Measurements from ENCODE around the gene LINS1. TPM values are rescaled to one million over a fixed set of nuclear protein-coding genes. Genes with fewer than 3 reads are reported as not detected.
A peak's percentile ranks its signal among the peaks of the same experiment; 100 is the strongest.

LINS1 gene
- total and polyA plus RNA-seq, 8 donors: 1.8 to 39.7 (median 7.0) TPM

GRCh38 chr15:100573526-100573925 lies 28.5 kb downstream of the LINS1 start:
- TF ChIP-seq EP300 (IDR thresholded peaks at IDR 0.05) (no peak), POLR2AphosphoS5 (IDR thresholded peaks at IDR 0.05) (no peak), POLR2A (IDR thresholded peaks at IDR 0.05) (no peak)
- Histone ChIP-seq H3K36me3 (peaks cover 14 to 53% (median 46%) of the 10 kb centered on the region in 4 donors), H3K4me3 (no peak overlapping the region), H3K27ac (no peak overlapping the region), H3K4me1 (peaks cover 0 to 7% (median 0%) of the 10 kb centered on the region in 4 donors), H3K9me3 (no peaks in the 10 kb centered on the region), H3K27me3 (no peaks in the 10 kb centered on the region)
- WGBS, 5 donors: 85 to 95% (median 93%) methylated on average over 4 of the region's 4 CpGs
- intact Hi-C loops (cut with DNase I; ENCODE audit: low total_unique reads): no loop called here
- no peak for DNase-seq

- DNase-seq: peak in 1 of 2 donors; percentile 46
Observed at GRCh38 chr15:100572362-100572983, 29.5 kb downstream of the LINS1 start.

GRCh38 chr15:100571592-100572167 lies 30.3 kb downstream of the LINS1 start:
- 88 to 94% (median 90%) methylated on average over 6 of the region's 6 CpGs for WGBS, 5 donors

More at GRCh38 chr15:100572362-100572983, 29.5 kb downstream of the LINS1 start:
- peaks cover 0 to 7% (median 0%) of the 10 kb centered on the region in 4 donors for H3K4me1 ChIP-seq
- peak in 4 of 7 experiments; percentile 34 to 53 (median 46) for TF ChIP-seq CTCF (IDR thresholded peaks at IDR 0.05)
- TF ChIP-seq POLR2A (IDR thresholded peaks at IDR 0.05): no peak
- no peak for TF ChIP-seq POLR2AphosphoS5 (IDR thresholded peaks at IDR 0.05)
- WGBS, 5 donors: 57 to 69% (median 67%) methylated on average over 4 of the region's 4 CpGs
- peaks cover 14 to 59% (median 52%) of the 10 kb centered on the region in 4 donors for H3K36me3 ChIP-seq
- no peak overlapping the region for H3K27ac ChIP-seq
- H3K9me3 ChIP-seq: no peaks in the 10 kb centered on the region
- intact Hi-C loops (cut with DNase I; ENCODE audit: low total_unique reads): no loop called here
- no peak overlapping the region for H3K4me3 ChIP-seq
- no peaks in the 10 kb centered on the region for H3K27me3 ChIP-seq

GRCh38 chr15:100570735-100571313 lies 31.2 kb downstream of the LINS1 start:
- peaks cover 0 to 7% (median 0%) of the 10 kb centered on the region in 4 donors for H3K4me1 ChIP-seq
- intact Hi-C loops (cut with DNase I; ENCODE audit: low total_unique reads): no loop called here
- H3K36me3 ChIP-seq: peaks cover 14 to 59% (median 52%) of the 10 kb centered on the region in 4 donors
- no peak overlapping the region for H3K4me3 ChIP-seq
- 93 to 96% (median 95%) methylated on average over 4 of the region's 4 CpGs for WGBS, 5 donors
- TF ChIP-seq POLR2A (IDR thresholded peaks at IDR 0.05): no peak
- TF ChIP-seq POLR2AphosphoS5 (IDR thresholded peaks at IDR 0.05): no peak
- TF ChIP-seq EP300 (IDR thresholded peaks at IDR 0.05): no peak
- no peak for TF ChIP-seq CTCF (IDR thresholded peaks at IDR 0.05)
- no peak overlapping the region for H3K27ac ChIP-seq
- DNase-seq: no peak
- no peaks in the 10 kb centered on the region for H3K27me3 ChIP-seq
- H3K9me3 ChIP-seq: no peaks in the 10 kb centered on the region

More at GRCh38 chr15:100571592-100572167, 30.3 kb downstream of the LINS1 start:
- H3K4me3 ChIP-seq: no peak overlapping the region
- no peaks in the 10 kb centered on the region for H3K27me3 ChIP-seq
- no peaks in the 10 kb centered on the region for H3K9me3 ChIP-seq
- DNase-seq: no peak
- TF ChIP-seq EP300 (IDR thresholded peaks at IDR 0.05) (no peak), POLR2AphosphoS5 (IDR thresholded peaks at IDR 0.05) (no peak), POLR2A (IDR thresholded peaks at IDR 0.05) (no peak), CTCF (IDR thresholded peaks at IDR 0.05) (no peak)
- intact Hi-C loops (cut with DNase I; ENCODE audit: low total_unique reads): no loop called here
- no peak overlapping the region for H3K27ac ChIP-seq
- H3K4me1 ChIP-seq: peaks cover 0 to 7% (median 0%) of the 10 kb centered on the region in 4 donors
- H3K36me3 ChIP-seq: peaks cover 14 to 59% (median 52%) of the 10 kb centered on the region in 4 donors

All from stomach (tissue), 9 donors.